Epidermal melanocyte (primary cell): ENCODE data around the gene SHISA5.
A peak's percentile ranks its signal among the peaks of the same experiment; 100 is the strongest.
"Not testable (repeated sequence)": the region's sequence is repeated elsewhere in the genome, so short reads cannot be mapped to it uniquely, and the experiment has no call there.

Experiments used
- DNase-seq: peaks from one replicate; pipeline ENCODE4 v3.0.0; 2011; ENCODE audit warnings: low spot score; ENCODE audit not compliant: insufficient read length

SHISA5 gene

GRCh38 chr3:48477959-48478520 is 25.9 kb downstream of the SHISA5 start:
- DNase-seq: no peak

DNA sequence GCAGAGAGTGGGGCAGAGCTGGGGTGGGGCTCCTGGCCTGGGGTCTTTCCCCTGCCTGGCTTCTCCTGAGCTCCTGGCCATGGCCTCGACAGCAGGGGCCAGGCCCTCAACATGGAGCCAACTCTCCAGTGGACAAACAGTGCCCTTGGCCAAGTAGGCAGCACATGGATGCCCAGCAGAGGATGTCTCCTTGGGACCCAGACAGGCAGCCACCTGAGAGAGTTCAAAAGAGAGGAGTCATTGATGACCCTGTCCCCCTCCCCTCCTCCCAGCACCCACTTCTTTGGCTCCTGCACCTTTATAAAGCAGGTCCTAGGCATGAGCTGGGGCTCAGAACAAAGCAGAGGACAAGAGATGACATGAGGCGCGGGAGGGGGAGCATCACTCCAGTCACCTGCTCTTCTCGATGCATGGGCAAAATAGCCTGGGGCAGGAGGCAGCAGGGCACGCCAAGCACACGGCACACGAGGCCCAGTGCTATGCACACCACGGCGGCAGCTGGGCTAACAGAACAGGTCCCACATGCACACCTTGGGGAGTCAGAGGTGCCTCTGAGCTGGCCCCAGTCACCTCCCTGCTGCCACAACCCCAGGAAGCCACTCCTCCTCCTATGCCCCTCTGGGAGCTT is 27.4 kb downstream of the SHISA5 start:
- DNase-seq: no peak

GRCh38 chr3:48475188-48475587 is 28.8 kb downstream of the SHISA5 start:
- DNase-seq: no peak

DNA sequence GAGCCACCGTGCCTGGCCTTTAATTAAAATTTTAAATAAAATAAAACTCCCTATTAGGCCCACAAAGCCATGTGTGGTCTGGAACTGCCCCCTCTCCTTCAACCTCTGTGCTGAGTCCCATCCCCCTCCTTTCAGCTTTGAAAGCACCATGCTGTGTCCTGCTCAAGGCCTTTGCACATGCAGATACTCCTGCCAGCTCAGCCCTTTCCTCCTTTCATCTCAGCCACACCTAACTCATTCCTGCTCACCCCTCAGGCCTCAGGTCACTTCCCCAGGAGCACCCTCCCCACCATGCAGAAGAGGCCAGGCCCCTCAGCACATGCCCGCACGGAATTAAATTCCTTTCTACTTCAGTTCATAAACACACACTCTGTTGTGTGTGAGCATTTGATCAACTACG is 29.4 kb downstream of the SHISA5 start:
- DNase-seq: no peak

GRCh38 chr3:48474031-48474430 is 29.9 kb downstream of the SHISA5 start:
- DNase-seq: not testable (repeated sequence)

GRCh38 chr3:48473617-48473952 is 30.4 kb downstream of the SHISA5 start:
- DNase-seq: no peak

- DNase-seq: peak; percentile 84
These were observed 30.9 kb downstream of the SHISA5 start for GRCh38 chr3:48472923-48473616.

DNA sequence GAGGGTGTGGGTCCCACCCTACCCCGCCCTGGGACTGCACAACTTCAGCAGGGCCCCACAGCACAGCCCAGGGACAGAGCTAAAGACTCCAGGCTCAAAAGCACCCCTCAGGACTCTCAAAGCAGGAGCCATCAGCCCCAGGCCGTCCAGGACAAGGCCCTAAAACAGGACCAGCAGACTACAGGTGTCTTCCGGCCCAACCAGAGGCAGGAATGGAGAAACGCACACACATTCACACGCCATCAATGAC is 31.4 kb downstream of the SHISA5 start:
- DNase-seq: no peak

- DNase-seq: no peak
These were observed 33.7 kb downstream of the SHISA5 start for GRCh38 chr3:48470286-48470685.

DNA sequence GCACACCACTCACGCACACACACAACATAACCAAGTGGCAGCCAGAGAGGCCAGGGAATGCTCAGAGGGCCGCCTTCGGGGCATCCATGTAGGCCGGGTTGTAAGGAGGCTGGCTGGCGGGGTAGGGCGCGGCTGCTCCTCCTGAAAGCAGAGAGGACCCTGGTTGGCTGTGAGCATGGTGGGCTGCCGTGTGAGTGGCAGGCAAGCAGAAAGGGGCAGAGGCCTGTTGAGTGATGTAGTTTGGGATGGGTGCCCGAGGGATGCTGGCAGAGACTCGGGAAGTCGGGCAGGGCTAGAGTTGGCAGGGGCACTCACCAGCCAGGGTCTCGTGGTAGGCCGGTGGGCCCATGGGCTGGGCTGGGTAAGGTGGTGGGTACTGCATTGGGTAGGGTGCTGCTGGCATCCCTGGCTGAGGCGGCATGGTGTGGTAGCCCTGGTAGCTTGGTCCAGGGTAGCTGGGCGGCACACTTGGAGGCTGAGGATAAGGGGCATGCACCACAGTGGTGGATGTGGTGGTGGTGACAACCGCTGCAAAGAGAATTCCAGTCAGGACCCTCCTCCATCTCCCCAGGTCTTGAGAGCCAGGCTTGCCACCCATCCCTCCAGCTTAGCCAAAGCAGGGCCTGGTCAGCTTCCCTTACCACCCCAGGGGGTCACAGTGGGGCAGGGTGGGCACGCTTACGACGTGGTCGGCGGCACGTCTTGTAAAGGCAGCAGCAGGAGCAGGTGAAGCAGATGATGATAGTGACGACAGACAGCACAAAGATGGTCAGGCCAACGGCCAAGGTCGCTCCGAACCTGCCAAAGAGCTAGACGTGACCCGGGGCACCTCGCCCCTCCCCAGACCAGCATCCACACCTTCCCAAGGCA is 34.7 kb downstream of the SHISA5 start:
- DNase-seq: no peak

DNA sequence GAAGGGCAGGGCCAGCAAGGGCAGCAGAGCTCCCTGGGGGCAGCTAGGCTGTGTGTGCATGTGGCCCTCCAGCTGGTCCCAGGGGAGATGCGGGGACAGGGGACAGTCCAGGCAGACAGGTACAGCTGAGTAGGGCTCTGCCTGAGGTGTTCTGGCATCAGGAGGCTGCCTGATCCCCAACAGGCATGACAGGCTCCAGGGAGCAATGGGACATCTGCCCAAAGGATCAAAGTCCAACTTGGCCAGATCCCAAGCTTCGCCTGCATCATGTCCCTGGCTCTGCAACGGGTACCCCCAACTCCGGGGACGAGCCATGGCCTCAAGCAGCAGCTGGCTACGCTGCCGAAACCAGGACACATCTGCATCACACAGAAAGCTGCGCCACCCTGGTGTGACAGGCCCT is 35.6 kb downstream of the SHISA5 start:
- DNase-seq: no peak

- no peak for DNase-seq
These were observed 36.3 kb downstream of the SHISA5 start for GRCh38 chr3:48467473-48468267.

DNA sequence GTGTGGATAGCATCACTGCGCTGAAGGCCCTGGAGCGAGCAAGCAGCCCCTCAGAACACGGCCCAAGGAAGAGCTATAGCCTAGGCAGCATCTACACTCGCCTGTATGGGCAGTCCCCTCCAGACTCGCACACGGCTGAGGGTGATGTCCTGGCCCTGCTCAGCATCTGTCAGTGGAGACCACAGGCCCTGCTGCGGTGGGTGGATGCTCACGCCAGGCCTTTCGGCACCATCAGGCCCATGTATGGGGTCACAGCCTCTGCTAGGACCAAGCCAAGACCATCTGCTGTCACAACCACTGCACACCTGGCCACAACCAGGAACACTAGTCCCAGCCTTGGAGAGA is 36.9 kb downstream of the SHISA5 start:
- no peak for DNase-seq

- DNase-seq: no peak
These were observed 37.4 kb downstream of the SHISA5 start for GRCh38 chr3:48466386-48467109.

- DNase-seq: peak; percentile 97
These were observed 38.2 kb downstream of the SHISA5 start for GRCh38 chr3:48465531-48466378.

DNA sequence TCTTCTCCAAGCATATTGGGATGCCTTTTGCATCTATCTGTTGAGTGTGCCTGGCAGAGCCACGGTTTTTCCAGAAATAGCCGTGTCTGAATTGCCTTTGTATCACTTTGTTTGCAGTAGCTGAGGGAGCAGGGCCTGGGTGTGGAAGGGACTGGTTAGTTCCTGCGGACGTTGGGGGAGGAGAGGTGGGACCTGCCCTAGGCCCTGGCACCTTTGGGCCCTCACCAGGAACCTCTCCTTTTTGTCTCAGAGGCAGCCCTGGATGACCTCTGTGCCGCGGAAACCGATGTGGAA is 38.8 kb downstream of the SHISA5 start:
- no peak for DNase-seq

DNA sequence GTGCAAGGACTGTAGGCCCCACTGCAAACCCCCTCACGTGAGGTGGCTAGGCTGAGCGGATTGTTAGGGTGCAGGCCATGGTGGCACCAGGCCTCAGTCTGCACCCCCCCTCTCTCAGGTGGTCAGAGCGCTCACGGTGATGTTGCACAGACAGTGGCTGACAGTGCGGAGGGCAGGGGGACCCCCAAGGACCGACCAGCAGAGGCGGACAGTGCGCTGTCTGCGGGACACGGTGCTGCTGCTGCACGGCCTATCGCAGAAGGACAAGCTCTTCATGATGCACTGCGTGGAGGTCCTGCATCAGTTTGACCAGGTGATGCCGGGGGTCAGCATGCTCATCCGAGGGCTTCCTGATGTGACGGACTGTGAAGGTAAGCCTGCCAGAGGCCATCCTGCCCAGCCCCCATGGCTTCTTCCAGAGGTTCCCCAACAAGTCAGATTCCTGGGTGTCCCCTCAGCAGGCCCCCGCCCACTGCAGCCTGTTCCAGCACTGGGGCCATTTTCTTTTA is 39.2 kb downstream of the SHISA5 start:
- DNase-seq: no peak

- DNase-seq: no peak
These were observed 40.3 kb downstream of the SHISA5 start for GRCh38 chr3:48463703-48464102.

DNA sequence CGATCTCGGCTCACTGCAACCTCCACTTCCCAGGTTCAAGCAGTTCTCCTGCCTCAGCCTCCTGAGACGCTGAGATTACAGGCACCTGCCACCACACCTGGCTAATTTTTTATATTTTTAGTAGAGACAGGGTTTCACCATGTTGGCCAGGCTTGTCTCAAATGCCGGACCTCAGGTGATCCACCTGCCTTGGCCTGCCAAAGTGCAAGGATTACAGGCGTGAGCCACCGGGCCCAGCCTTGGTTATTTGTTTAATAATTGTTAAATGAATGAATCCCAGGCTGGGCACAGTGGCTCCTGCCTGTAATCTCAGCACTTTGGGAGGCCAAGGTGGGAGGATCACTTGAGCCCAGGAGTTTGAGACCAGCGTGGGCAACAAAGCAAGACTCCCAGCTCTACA is 42.2 kb downstream of the SHISA5 start:
- DNase-seq: not testable (repeated sequence)

DNA sequence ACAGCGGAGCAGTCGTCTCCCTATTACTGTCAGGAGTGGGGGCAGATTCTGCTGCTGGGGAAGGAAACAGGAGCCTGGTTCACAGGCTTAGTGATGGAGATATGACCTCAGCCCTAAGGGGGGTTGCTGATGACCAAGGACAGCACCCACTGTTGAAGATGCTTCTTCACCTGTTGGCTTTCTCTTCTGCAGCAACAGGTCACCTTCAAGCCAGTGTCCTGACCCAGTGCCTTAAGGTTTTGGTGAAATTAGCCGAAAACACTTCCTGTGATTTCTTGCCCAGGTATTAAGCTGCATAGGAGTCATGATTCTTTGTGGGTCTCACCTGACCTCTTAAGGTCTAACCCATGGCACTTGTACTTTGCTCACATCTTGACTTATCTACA is 43.5 kb downstream of the SHISA5 start:
- DNase-seq: no peak
